Measurements from ENCODE around the gene VSIG1. TPM values are rescaled to one million over a fixed set of nuclear protein-coding genes. Genes with fewer than 3 reads are reported as not detected.

VSIG1 gene
- total RNA-seq, 1 donor from 2014 or later, result 1.3 TPM

DNA sequence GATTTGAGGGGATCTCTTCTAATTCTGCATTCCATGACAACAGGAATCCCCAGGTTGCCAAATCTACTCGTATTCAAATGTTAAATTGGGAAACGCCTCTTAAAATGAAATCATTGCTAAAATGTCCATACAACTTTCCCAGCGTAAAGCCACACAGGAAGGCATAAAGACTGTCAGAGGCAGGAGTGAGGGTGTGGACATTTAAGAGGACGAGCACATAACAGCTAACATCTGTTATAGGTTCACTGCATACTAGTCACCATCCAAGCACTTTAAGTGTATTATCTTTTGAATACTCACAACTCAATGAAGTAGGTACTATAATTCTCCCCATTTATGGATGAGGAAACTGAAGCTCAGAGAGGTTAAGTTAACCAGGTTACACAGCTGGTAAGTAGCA is 82.3 kb downstream of the VSIG1 start:
- H3K27ac Mint-ChIP-seq, result no peak overlapping the region
- peaks cover 31% of the 10 kb centered on the region for H3K36me3 Mint-ChIP-seq (ENCODE audit: low read depth)
- H3K4me3 Mint-ChIP-seq, result no peak overlapping the region
- ATAC-seq (ENCODE audit: low read depth) (no peak), DNase-seq (no peak)
- CTCF ChIA-PET, result no interaction called here
- TF ChIP-seq, protein P1, sequence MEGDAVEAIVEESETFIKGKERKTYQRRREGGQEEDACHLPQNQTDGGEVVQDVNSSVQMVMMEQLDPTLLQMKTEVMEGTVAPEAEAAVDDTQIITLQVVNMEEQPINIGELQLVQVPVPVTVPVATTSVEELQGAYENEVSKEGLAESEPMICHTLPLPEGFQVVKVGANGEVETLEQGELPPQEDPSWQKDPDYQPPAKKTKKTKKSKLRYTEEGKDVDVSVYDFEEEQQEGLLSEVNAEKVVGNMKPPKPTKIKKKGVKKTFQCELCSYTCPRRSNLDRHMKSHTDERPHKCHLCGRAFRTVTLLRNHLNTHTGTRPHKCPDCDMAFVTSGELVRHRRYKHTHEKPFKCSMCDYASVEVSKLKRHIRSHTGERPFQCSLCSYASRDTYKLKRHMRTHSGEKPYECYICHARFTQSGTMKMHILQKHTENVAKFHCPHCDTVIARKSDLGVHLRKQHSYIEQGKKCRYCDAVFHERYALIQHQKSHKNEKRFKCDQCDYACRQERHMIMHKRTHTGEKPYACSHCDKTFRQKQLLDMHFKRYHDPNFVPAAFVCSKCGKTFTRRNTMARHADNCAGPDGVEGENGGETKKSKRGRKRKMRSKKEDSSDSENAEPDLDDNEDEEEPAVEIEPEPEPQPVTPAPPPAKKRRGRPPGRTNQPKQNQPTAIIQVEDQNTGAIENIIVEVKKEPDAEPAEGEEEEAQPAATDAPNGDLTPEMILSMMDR (IDR thresholded peaks at IDR 0.05), result no peak
- H3K4me1 Mint-ChIP-seq, result no peaks in the 10 kb centered on the region
- H3K9me3 Mint-ChIP-seq, result no peaks in the 10 kb centered on the region
- H3K27me3 Mint-ChIP-seq, result no peaks in the 10 kb centered on the region
- POLR2A ChIA-PET, result no interaction called here
- intact Hi-C loops (cut with micrococcal nuclease), result no loop called here

Other genes with a start within 250 kb of the VSIG1 start
- gene MID2, start 219.2 kb upstream of the VSIG1 start, total RNA-seq, result 2.1 and 3.3 TPM in 2 replicates
- gene TEX13B, start 62.7 kb upstream of the VSIG1 start, total RNA-seq, result not detected in 2 replicates
- 33.4 and 35.4 TPM in 2 replicates for gene PSMD10, start 46.5 kb downstream of the VSIG1 start, total RNA-seq
- 8.1 and 9.9 TPM in 2 replicates for gene ATG4A, start 46.7 kb downstream of the VSIG1 start, total RNA-seq

Data from activated B cell treated with CpG ODN at 0.5 μM for 24 hours (primary cell).